Keratinocyte (primary cell): ENCODE data around the gene ENG. TPM values are rescaled to one million over a fixed set of nuclear protein-coding genes. Genes with fewer than 3 reads are reported as not detected.

ENCODE experiments used
- DNase-seq: peaks from one replicate; pipeline ENCODE4 v3.0.0-alpha.2; 2011; ENCODE audit warnings: low read depth, missing footprints, low spot score
- FAIRE-seq: peaks from 2 replicates; lab custom pipeline; 2011; peaks lifted over from hg19 to GRCh38; lab: Jason Lieb, UNC
- H2AFZ ChIP-seq: 2 replicates; pipeline ENCODE4 v1.6.0; 2012; ENCODE audit warnings: low read length, control low read depth, inconsistent platforms; ENCODE audit not compliant: control insufficient read depth
- H3K27ac ChIP-seq: 2 replicates; pipeline ENCODE4 v1.5.1; 2011; ENCODE audit warnings: low read length; ENCODE audit not compliant: control insufficient read depth, insufficient read depth
- H3K27me3 ChIP-seq: 3 replicates; pipeline ENCODE4 v1.6.0; 2011; ENCODE audit warnings: low read length; ENCODE audit not compliant: control insufficient read depth, insufficient read depth; ENCODE audit errors: extremely low read depth
- H3K36me3 ChIP-seq, 2 experiments: 2 replicates in 1 of 2; 3 replicates in 1 of 2; pipeline ENCODE4 v1.5.1; 2011; ENCODE audit warnings: low read length in 2 of 2, mild to moderate bottlenecking in 1 of 2; ENCODE audit not compliant: control insufficient read depth in 2 of 2, insufficient read depth in 2 of 2; ENCODE audit errors: extremely low read depth in 1 of 2
- H3K4me1 ChIP-seq: 3 replicates; pipeline ENCODE4 v1.5.1; 2011; ENCODE audit warnings: low read length; ENCODE audit not compliant: control insufficient read depth, insufficient read depth; ENCODE audit errors: extremely low read depth
- H3K4me2 ChIP-seq: 3 replicates; pipeline ENCODE4 v1.6.0; 2011; ENCODE audit warnings: low read depth, low read length; ENCODE audit not compliant: control insufficient read depth, insufficient read depth; ENCODE audit errors: extremely low read depth
- H3K4me3 ChIP-seq, 3 experiments: fragments of 200-600 bp in 1 of 3; sonication (generic) in 1 of 3; 2 replicates in 2 of 3; 3 replicates in 1 of 3; pipeline ENCODE4 v1.5.1; 2011 to 2016; ENCODE audit warnings: low read length in 3 of 3, mild to moderate bottlenecking in 3 of 3, control low read depth in 2 of 3, inconsistent platforms in 1 of 3, low read depth in 1 of 3, mixed read lengths in 1 of 3, mixed run types in 1 of 3, moderate library complexity in 1 of 3; ENCODE audit not compliant: control insufficient read depth in 2 of 3, insufficient read depth in 2 of 3; ENCODE audit errors: extremely low read depth in 1 of 3
- H3K79me2 ChIP-seq: 2 replicates; pipeline ENCODE4 v1.6.0; 2012; ENCODE audit warnings: low read length; ENCODE audit not compliant: control insufficient read depth, insufficient read depth
- H3K9ac ChIP-seq: 3 replicates; pipeline ENCODE4 v1.6.0; 2011; ENCODE audit warnings: low read length; ENCODE audit not compliant: control insufficient read depth, insufficient read depth; ENCODE audit errors: extremely low read depth
- H3K9me1 ChIP-seq: 3 replicates; pipeline ENCODE4 v1.6.0; 2011; ENCODE audit warnings: low read length; ENCODE audit not compliant: control insufficient read depth, insufficient read depth; ENCODE audit errors: extremely low read depth
- H3K9me3 ChIP-seq: 2 replicates; pipeline ENCODE4 v1.5.1; 2012; ENCODE audit warnings: low read depth, low read length; ENCODE audit not compliant: control insufficient read depth
- H4K20me1 ChIP-seq: 3 replicates; pipeline ENCODE4 v1.6.0; 2011; ENCODE audit warnings: low read length; ENCODE audit not compliant: control insufficient read depth, insufficient read depth; ENCODE audit errors: extremely low read depth
- EZH2 ChIP-seq: IDR thresholded peaks from one replicate; pipeline ENCODE4 v1.6.1; 2012; ENCODE audit warnings: inconsistent platforms, mild to moderate bottlenecking, low read length, moderate library complexity
- dilution Hi-C: fragments of 300-500 bp; cut with MboI; formaldehyde crosslinking; loops from one replicate; pipeline ENCODE4 v1.7.0; 2020; ENCODE audit warnings: low sequenced_read_pairs; ENCODE audit not compliant: extremely low pct_ligation_motif_present
- polyA plus RNA-seq, 5 experiments: library from polyadenylated mRNA; depleted of rRNA in 3 of 5; stranded (reverse) in 3 of 5; stranded (forward) in 1 of 5; unstranded in 1 of 5; fragments of >200 nt; gene quantifications; 1 replicate in 1 of 5; 2 replicates in 3 of 5; 3 replicates in 1 of 5; pipeline versions ENCODE4 v1.2.1 to v1.2.3, GENCODE V29; 2011 to 2012; ENCODE audit warnings: missing spikeins in 2 of 5, low read depth in 1 of 5, low replicate concordance in 1 of 5
- TF ChIP-seq, protein P1 (sequence below), 3 experiments: IDR thresholded peaks in 1 of 3; conservative IDR thresholded peaks in 1 of 3; optimal IDR thresholded peaks in 1 of 3; 2 replicates in 2 of 3; 3 replicates in 1 of 3; pipeline versions ENCODE3 to v1.5.1; 2011; ENCODE audit warnings: low read length in 3 of 3, mild to moderate bottlenecking in 3 of 3, moderate library complexity in 2 of 3, control low read depth in 1 of 3, inconsistent platforms in 1 of 3; ENCODE audit not compliant: insufficient read depth in 2 of 3; ENCODE audit errors: extremely low read depth in 1 of 3

ENG gene
- polyA plus RNA-seq, 1 donor (not counting 4 experiments of a cell fraction or from before 2014, with no cell fraction given) = 0.22 TPM

DNA sequence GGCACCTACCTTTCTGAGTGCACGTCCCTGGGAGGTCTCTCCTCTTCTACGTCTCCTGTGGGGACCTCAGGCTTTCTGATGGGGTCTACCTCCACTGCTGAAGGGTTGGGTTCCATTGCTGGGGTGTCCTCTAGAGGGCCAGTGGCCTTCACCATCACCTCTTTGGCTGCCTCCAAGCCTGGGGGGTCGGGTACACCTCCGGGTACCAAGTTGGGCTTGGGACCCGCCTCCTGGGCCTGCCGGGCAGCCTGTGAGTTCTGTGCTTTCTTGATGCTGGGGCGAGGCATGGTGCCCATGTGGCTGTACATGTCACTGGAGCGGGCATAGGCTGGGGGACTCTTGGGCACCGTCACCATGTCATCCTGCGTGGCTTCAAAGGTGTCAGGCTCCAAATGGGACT is 80.5 kb downstream of the ENG start:
- TF ChIP-seq, protein P1, sequence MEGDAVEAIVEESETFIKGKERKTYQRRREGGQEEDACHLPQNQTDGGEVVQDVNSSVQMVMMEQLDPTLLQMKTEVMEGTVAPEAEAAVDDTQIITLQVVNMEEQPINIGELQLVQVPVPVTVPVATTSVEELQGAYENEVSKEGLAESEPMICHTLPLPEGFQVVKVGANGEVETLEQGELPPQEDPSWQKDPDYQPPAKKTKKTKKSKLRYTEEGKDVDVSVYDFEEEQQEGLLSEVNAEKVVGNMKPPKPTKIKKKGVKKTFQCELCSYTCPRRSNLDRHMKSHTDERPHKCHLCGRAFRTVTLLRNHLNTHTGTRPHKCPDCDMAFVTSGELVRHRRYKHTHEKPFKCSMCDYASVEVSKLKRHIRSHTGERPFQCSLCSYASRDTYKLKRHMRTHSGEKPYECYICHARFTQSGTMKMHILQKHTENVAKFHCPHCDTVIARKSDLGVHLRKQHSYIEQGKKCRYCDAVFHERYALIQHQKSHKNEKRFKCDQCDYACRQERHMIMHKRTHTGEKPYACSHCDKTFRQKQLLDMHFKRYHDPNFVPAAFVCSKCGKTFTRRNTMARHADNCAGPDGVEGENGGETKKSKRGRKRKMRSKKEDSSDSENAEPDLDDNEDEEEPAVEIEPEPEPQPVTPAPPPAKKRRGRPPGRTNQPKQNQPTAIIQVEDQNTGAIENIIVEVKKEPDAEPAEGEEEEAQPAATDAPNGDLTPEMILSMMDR (optimal IDR thresholded peaks at IDR 0.05 in 1 of 3, IDR thresholded peaks at IDR 0.05 in 1 of 3, conservative IDR thresholded peaks at IDR 0.05 in 1 of 3; ENCODE audit: extremely low read depth in 1 of 3, insufficient read depth in 2 of 3, low read length in 3 of 3) = no peak
- no peak for TF ChIP-seq EZH2
- no peak overlapping the region for H3K4me2 ChIP-seq
- no peak overlapping the region for H3K4me3 ChIP-seq
- H3K4me1 ChIP-seq = peaks cover 10% of the 10 kb centered on the region
- H3K9me3 ChIP-seq = no peaks in the 10 kb centered on the region
- H3K27me3 ChIP-seq = no peaks in the 10 kb centered on the region
- no peaks in the 10 kb centered on the region for H3K79me2 ChIP-seq
- dilution Hi-C loops = no loop called here
- H3K36me3 ChIP-seq = no peaks in the 10 kb centered on the region
- FAIRE-seq (no peak), DNase-seq (no peak)
- no peak overlapping the region for H2AFZ ChIP-seq
- no peaks in the 10 kb centered on the region for H4K20me1 ChIP-seq
- no peak overlapping the region for H3K27ac ChIP-seq
- no peaks in the 10 kb centered on the region for H3K9me1 ChIP-seq
- no peak overlapping the region for H3K9ac ChIP-seq

DNA sequence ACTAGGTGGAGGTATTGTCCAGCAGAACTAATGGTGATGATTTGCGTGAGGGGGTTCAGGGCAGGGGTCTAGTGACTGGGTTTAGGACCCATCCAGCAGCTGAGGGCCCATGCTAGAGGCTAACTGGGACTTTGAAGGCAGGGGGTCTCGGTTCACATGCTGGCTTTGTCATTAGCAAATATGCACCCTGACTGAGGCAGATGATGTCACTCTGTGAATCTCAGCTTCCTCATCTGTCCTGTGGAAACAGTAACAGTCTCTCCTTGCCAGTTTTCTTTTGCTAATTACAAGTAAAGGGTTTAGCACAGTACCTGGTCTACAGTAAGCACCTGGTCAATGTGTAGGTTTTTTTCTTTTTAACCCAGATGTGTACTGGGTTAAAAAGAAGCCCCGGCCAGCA is 81.2 kb downstream of the ENG start:
- Histone ChIP-seq H3K9me3 (no peaks in the 10 kb centered on the region), H3K79me2 (no peaks in the 10 kb centered on the region), H3K4me1 (peaks cover 10% of the 10 kb centered on the region), H3K4me2 (no peak overlapping the region), H3K27me3 (no peaks in the 10 kb centered on the region), H3K9ac (no peak overlapping the region), H3K4me3 (no peak overlapping the region), H2AFZ (no peak overlapping the region), H3K27ac (no peak overlapping the region), H3K9me1 (no peaks in the 10 kb centered on the region), H3K36me3 (no peaks in the 10 kb centered on the region), H4K20me1 (no peaks in the 10 kb centered on the region)
- FAIRE-seq (no peak), DNase-seq (no peak)
- dilution Hi-C loops = no loop called here
- TF ChIP-seq EZH2 = no peak
- TF ChIP-seq, protein P1 (optimal IDR thresholded peaks at IDR 0.05 in 1 of 3, IDR thresholded peaks at IDR 0.05 in 1 of 3, conservative IDR thresholded peaks at IDR 0.05 in 1 of 3; ENCODE audit: extremely low read depth in 1 of 3, insufficient read depth in 2 of 3, low read length in 3 of 3) = no peak
